ENCODE results near the gene KRTAP9-6.
"Not testable (repeated sequence)": the region's sequence is repeated elsewhere in the genome, so short reads cannot be mapped to it uniquely, and the experiment has no call there.

Gene KRTAP9-6

DNA sequence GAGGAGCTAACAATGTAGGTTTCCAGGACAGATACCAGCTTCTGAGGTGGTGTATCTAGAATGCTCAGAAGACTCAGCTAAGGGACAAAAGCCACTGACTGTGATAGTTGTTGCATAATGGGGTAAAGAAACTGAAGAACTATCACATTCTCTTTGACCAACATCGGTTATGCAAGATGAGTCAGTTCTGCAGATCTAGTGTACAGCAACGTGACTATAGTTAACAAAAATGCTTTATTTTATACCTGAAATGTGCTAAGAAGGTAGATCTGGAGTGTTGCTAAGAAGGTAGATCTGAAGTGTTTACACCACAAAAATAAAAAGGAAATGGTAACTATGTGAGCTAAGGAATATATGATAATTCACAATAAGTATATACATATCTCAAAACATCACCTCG lies 2.5 kb downstream of the KRTAP9-6 start:
- Histone ChIP-seq H3K27ac (no peak overlapping the region), H3K4me3 (no peak overlapping the region)

DNA sequence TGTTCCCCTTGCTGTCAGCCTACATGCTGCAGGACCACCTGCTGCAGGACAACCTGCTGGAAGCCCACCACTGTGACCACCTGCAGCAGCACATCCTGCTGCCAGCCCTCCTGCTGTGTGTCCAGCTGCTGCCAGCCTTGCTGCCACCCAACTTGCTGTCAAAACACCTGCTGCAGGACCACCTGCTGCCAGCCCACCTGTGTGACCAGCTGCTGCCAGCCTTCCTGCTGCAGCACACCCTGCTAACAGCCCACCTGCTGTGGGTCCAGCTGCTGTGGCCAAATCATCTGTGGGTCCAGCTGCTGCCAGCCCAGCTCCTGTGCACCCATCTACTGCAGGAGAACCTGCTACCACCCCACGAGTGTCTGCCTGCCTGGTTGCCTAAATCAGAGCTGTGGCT lies 6.1 kb downstream of the KRTAP9-6 start:
- H3K4me3 ChIP-seq, H3K27ac ChIP-seq: not testable (repeated sequence)

DNA sequence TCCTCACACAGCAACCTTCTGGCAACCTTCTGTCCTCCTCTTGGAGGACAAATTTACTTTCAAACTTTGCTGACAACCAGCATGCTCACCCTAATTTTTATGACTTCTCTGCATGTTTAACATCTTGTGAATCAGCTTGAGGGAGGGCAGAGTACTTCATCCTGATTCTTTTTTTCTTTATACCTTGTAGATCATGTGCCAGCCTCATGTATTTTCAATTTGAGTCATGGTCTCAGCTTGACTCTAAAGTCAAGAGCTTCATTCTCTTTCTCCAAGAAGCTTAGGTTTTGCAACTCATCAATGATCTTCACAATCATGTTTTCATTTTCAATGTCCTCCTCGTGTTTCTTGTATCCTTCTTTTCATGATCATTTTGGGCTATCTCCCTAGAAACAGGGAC lies 6.7 kb downstream of the KRTAP9-6 start:
- H3K27ac ChIP-seq = no peak overlapping the region
- H3K4me3 ChIP-seq = no peak overlapping the region

DNA sequence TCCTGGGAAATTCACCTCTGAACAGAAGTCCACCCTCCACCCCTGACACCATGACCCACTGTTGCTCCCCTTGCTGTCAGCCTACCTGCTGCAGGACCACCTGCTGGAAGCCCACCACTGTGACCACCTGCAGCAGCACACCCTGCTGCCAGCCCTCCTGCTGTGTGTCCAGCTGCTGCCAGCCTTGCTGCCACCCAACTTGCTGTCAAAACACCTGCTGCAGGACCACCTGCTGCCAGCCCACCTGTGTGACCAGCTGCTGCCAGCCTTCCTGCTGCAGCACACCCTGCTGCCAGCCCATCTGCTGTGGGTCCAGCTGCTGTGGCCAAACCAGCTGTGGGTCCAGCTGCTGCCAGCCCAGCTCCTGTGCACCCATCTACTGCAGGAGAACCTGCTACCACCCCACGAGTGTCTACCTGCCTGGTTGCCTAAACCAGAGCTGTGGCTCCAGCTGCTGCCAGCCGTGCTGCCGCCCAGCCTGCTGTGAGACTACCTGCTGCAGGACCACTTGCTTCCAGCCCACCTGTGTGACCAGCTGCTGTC lies 10.5 kb downstream of the KRTAP9-6 start, which contains the start of gene KRTAP9-7:
KRTAP9-7 (plus strand) TSS at position 51 of the 543 bp plus-strand sequence; CDS start at position 51, 0 bp downstream.
- H3K4me3 ChIP-seq, H3K27ac ChIP-seq: not testable (repeated sequence)

DNA sequence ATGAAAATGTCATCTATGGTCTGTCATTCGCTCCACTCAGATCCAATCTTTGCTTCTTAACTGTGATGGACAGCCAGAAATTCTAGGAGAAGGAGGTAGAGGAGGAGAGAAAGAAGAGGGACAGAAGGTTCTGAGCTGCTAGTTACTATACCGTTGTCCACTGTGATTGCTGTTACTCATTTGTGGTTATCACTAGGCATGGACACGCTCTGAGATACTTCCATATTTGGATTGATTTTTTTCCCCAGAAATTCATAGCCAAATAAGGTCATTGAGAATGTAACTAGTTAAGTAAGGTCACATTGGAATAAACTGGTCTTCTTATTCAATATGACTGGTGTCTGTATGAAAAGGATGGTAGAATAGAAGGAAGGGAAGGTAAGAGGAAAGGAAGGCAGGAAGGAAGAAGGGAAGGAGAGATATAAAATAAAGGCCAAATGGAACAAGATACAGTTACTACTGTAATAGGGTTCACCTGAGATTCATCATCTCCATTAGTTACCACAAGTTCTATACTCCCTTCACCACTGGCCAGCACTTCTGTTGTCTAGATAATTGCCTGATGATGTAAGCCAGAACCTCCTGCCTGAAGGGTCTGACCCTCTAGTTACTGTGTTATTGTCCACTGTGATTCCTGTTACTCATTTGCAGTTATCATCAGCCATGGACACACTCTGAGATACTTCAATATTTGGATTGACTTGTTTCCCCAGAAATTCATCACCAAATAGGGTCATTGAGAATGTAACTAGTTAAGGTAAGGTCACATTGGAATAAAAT lies 13.2 kb downstream of the KRTAP9-6 start:
- H3K4me3 ChIP-seq = no peak overlapping the region
- H3K27ac ChIP-seq = no peak overlapping the region

DNA sequence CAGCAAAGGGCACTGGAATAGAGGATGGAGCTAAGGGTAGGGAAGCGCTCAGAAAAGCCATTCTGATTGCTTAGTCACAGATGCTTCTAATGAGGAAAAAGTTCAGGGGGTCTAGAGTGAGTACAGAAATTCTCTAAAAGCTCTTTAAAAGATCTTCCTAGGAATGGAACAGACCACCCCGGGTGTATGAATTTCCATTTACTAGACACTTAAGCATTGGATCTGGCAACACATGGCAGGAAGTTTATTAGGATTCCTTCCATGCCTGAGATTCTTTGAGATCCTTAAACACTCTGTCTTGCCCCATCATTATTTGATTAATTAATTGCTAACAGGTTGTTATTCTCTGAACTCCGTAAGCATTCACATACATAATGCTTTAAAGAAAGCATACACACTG lies 18.9 kb downstream of the KRTAP9-6 start:
- H3K4me3 ChIP-seq = no peak overlapping the region
- H3K27ac ChIP-seq = no peak overlapping the region

DNA sequence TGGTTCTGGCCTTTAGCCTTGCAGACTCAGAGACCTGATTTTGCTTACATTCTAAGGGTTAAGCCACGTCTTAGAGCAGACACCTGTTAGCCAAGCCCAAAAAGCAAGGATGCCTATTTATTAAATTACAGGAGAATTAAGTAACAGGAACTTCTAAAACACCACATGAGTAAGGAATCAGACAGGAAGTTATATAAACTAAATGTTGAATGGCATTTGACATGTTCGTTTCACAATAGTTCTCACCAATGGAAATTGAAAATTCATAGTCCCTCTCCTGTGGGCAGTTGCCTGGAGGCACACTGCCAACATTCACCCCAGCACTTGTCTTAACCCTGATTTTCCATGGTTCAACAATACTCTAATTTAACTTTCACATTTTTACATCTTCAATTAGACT lies 19.4 kb downstream of the KRTAP9-6 start:
- Histone ChIP-seq H3K4me3 (no peak overlapping the region), H3K27ac (no peak overlapping the region)

DNA sequence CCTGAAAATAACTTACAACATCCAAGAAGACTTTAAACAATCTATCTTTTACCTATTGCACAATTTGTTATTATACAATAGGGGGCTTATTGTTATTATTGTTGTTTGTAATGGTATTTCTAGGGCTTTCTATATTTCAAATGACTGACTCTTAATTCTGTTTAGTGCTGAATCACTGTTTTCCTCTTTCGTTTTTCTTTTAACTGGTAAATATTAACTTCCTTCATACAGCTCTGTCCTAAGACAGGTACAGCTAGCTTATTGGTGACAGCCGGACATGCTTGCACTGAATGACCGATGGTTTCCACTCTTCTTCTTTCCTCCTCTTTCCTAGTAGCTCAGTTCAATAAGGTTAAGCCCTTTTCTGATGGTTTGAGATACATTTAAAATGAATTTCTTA lies 21.9 kb downstream of the KRTAP9-6 start:
- no peak overlapping the region for H3K27ac ChIP-seq
- no peak overlapping the region for H3K4me3 ChIP-seq

DNA sequence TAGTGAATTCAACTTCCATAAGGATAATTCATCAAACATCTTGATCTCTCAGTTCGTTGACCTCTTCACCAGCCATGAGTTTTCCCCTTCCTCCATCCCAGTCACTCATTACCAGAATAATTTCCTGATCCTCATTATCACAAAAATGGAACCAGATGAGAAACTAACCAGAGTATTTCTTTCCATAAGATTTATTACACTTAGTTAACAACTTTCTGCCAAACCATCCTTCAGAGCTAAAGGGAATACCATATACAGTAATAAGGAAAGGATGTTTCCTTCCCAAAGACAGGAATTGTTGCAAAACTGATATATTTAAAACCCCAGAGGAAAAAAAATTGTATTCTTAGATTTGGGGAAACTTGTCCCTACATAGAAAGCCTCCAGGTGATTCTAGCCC lies 28.8 kb downstream of the KRTAP9-6 start:
- no peak overlapping the region for H3K27ac ChIP-seq
- H3K4me3 ChIP-seq = no peak overlapping the region

DNA sequence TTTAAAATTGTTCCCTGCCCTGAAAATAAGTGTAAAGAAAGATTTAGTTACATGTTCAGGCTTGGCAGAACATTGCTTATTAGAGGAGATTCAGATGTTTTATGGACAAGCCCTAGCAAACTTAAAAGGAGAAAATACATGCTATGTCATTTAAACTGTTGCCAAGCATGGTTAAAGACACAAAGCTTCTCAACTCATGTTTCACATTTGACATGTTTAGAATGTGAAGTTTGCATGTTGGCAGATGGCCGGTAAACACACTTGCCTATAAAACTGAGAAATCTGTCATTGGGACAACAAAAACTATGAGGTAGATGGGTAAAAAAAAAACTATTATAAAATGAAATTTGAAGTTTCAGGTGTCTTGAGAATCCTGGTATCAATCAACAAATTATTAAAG lies 31.7 kb downstream of the KRTAP9-6 start:
- Histone ChIP-seq H3K4me3 (no peak overlapping the region), H3K27ac (no peak overlapping the region)

DNA sequence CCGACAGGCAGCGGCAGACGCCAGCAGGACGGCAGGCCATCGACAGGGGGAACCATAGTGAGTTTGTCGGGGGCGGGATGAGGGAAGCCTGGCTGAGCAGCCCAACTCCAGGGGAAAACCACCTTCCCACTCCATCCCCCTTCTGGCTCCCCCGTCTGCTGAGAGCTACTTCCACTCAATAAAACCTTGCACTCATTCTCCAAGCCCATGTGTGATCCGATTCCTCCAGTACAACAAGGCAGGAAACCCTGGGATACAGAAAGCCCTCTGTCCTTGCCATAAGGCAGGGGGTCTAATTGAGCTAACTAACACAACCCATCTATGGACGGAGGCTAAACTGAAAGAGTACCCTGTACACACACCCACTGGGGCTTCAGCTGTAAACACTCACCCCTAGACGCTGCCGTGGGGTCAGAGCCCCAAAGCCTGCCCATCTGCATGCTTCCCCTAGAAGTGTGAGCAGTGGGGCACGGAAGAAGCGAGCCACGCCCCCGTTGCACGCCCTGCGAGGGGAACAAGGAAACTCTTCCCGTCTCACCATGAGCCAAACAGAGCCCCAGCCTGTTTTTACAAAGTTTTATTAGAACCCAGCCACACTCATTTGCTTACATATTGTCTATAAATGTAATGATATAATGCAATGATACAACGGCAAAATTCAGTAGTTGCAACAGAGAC lies 33.4 kb downstream of the KRTAP9-6 start:
- no peak overlapping the region for H3K4me3 ChIP-seq
- H3K27ac ChIP-seq = no peak overlapping the region

DNA sequence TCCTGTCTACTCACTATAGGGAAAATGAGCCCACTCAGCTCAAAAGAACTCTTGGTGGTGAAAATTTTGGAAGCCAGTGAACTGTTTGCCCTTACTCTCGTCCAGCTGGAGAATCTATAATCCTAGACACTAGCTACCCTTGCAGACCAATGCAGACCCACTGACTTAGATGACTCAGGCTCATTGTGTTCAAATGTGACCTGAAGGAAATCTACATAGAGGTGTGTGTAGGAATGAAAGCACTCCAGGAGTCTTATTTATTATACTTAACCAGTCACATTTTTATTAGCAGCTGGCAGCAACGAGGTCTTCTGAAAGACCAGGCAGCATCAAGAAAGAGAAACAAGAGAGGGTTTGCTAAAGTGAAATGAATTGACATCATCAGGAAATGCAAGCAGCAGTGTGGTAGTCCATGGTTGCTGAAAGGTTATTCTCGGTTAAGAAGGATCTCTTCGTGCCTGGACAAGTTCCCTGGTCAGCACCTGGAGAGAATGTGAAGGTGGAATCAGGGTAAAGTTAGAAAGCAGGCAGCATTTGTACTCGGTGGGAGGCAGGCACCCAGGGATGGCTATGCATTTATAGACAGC lies 36.1 kb downstream of the KRTAP9-6 start:
- Histone ChIP-seq H3K4me3 (no peak overlapping the region), H3K27ac (no peak overlapping the region)

DNA sequence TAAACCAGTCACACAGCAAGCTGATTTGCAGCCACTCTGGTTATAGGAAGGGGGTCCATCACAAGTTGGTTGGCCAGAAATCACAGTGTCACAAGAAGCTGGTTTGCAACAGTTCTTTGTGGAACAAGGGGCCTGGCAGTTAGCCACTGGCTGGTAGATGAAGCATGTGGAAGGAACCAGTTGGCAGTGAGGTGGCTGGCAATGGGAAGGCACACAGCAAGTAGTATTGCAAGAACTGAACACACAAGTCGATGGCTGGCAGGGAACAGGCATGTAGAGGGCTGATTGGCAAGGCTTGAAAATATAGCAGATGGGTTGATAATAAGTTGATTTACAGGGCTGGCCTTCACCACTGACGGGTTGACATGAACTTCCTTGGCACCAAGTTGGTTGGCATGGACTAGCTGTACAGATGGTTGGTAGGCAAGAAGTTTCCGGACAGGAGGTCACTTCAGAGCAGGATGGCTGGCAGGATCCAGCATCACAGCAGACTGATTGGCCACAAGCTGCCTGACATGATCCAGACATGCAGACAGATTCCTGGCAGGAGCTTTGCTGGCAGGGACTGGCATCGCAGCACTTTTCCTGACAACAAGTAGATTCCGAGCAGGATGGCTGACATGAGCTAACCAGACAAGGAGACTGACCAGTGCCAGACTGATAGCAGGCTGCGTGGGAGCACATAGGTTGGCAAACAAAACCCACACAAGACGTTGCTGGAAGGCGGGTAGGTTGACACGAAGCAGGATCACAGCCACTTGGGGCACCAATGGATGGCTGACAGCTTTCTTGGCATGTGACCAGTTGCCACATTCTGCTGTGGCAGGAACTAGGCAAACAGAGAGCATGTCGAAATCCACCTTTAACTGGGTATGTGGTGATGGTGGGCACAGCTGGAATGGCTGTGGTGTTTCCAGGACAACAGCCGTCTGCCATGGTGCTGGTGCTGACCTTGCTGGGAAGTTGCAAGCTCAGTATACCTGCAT lies 37.0 kb downstream of the KRTAP9-6 start, which contains the start of gene KRTAP29-1:
KRTAP29-1 (minus strand) TSS at position 936 of the 986 bp plus-strand sequence; CDS start at position 936, 0 bp downstream.
- Histone ChIP-seq H3K4me3 (no peak within 1 kb of the TSS), H3K27ac (no peak within 1 kb of the TSS)

DNA sequence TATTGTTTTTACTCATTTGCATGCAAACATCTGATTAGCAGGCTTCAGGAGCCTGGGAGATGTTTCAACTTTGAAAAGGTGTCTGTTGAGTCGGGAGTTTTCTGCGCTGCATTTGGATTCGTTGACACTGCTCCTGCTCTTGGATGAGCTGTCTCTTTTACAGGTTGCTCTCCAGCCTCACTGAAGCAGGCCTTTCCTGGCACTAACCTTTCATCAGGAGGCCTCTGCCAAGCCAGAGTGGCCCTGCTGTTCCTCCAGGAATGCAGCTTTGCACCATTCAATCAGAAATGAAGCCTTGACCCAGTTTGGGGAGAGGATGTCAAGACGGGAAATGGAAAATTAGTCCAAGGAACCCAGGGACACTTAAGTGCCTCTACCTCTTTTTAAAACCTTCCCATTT lies 37.8 kb downstream of the KRTAP9-6 start:
- Histone ChIP-seq H3K4me3 (no peak overlapping the region), H3K27ac (no peak overlapping the region)

DNA sequence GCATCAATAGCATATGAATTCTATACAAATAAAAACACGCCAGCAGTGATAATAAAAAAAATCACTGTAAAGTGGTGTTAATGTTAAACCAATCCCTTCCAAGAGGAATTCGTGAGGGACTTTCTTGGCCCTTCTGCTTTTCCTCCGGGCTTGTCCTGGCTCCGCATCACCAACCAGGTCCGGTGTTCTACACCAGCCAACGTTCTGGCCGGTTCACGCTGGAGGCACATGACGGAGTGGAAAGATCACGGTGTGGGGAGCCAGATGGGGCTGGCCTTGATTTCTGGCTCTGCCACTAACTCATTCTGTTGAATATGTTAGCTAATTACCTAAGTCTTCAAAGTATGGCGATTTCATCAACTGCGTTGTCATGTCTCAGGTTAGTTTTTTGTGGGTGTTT lies 38.9 kb downstream of the KRTAP9-6 start:
- H3K4me3 ChIP-seq = no peak overlapping the region
- H3K27ac ChIP-seq = no peak overlapping the region

DNA sequence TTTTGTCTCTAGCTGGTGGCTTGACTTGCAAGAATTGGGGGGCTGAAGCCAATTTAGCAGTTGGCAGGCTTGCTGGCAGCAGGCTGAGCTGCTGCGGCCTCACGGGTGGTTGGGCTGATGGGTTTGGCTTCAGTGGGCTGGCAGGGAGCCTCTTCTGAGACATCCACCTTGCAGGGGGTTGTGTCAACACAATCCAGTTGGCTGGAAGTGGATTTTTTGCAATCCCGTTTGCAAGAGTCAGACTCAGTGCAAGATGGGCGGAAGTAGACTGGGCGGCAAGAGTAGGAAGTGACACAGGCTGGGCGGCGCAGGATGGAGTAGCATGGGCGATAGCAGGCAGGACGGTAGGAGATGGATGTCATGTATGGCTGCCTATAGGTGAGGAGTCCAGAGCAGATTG lies 42.5 kb downstream of the KRTAP9-6 start:
- no peak overlapping the region for H3K4me3 ChIP-seq
- peak overlapping the region in 14 of 21 experiments; percentile 23 to 93 (median 76) for H3K27ac ChIP-seq

DNA sequence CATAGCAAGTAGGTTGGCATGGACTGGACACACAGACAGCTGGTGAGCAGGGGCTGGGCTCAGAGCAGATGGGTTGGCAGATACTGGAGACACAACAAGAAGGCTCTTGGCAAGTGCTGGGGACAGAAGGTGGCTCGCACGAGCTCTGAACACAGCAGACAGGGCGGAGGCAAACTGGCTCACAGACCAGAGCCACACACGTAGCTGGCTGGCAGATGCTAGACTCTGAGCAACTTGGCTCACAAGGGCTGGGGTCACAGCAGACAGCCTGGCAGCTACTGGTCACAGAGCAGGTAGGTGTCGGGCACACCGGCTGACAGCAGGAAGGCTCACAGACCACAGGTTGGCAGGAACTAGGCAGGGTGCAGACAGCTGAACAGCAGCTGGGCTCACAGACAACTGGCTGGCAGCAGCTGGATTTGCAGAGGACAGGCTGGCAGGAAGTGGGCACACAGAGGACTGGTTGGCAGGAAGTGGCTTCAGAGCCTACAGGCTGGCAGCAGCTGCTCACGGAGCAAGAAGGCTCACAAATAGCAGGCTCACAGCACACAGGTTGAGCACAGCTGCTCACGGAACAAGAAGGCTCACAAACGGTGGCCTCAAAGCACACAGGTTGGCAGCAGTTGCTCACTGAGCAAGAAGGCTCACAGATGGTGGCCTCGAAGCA lies 43.2 kb downstream of the KRTAP9-6 start:
- H3K4me3 ChIP-seq = peak overlapping the region in 1 of 7 experiments; percentile 11
- peak overlapping the region in 18 of 21 experiments; percentile 1 to 95 (median 76) for H3K27ac ChIP-seq

DNA sequence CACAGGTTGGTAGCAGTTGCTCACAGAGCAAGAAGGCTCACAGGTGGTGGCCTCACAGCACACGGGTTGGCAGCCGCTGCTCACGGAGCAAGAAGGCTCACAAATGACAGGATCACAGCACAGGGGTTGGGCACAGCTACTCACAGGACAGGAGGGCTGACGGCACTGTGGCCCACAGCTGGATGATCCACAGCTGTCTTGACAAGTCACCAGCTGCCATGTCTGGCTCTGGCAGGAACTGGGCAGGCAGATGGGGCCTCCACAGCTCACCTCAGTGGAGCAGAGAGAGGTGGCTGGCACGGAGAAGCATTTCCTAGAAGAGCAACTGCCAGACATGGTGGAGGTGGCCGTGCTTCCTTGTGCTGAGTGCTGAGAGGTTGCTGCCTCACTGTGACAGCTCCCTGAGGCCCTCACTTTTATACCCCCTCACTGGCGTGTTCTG lies 43.8 kb downstream of the KRTAP9-6 start, which contains the start of gene KRTAP16-1:
KRTAP16-1 (minus strand) TSS at position 392 of the 442 bp plus-strand sequence; CDS start at position 336, 56 bp downstream.
- Histone ChIP-seq H3K4me3 (peak within 1 kb of the TSS in 1 of 7 experiments; percentile 11), H3K27ac (peak within 1 kb of the TSS in 18 of 21 experiments; percentile 1 to 95 (median 76))

Measured in skin epidermis (tissue), 12 donors.